Fibroblast of mammary gland (primary cell): ENCODE data around the gene KRTAP19-8.
A peak's percentile ranks its signal among the peaks of the same experiment; 100 is the strongest.

ENCODE experiments used
- DNase-seq: peaks from one replicate; pipeline ENCODE4 v3.0.0-alpha.2; 2010; ENCODE audit warnings: low read depth
- H3K4me3 ChIP-seq: 2 replicates; pipeline ENCODE4 v1.5.1; 2011; ENCODE audit warnings: low read depth, mild to moderate bottlenecking, low read length, moderate library complexity; ENCODE audit not compliant: control insufficient read depth
- TF ChIP-seq, protein P1 (sequence below): conservative IDR thresholded peaks from 2 replicates; pipeline ENCODE4 v1.5.1; 2011; ENCODE audit warnings: low read depth, low read length, inconsistent platforms; ENCODE audit not compliant: control insufficient read depth, insufficient read depth

Gene KRTAP19-8

DNA sequence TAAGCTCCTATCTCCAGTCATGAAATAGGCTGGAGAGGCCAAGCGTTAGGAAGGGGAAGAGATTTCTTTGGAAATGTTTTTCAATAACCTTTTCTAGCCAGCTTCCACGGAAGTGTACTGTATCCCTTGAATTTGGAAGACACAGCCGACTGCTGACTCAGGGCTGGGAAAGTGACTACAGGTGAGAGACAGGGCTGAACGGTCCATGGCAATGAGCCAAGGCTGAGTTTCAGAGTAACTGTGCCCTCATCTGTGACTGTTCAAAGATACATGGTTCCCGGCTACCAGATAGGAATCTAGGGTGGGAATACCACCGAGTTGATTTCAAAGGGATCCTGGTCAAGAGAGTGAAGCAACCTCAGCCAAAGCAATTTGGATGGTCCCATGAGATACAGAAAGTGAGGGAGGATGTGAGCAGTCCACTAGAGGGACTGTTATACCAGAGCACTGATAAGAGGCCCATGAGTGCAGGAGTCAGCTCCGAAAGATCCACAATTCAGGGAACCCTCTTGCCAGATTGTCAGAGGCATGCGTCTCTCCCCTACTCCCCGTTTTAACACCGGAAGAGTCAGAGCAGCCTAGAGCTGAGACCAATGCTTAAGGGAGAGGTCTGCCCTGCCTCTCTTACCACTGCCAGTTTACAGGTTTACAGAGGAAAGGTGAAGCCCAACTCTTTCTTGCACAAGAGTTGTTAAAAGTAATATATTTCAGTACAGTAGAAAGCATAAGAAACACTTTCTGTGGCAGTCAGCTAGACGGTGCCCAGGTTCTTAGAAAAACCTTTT lies 3.2 kb upstream of the KRTAP19-8 start:
- no peak overlapping the region for H3K4me3 ChIP-seq
- TF ChIP-seq, protein P1, sequence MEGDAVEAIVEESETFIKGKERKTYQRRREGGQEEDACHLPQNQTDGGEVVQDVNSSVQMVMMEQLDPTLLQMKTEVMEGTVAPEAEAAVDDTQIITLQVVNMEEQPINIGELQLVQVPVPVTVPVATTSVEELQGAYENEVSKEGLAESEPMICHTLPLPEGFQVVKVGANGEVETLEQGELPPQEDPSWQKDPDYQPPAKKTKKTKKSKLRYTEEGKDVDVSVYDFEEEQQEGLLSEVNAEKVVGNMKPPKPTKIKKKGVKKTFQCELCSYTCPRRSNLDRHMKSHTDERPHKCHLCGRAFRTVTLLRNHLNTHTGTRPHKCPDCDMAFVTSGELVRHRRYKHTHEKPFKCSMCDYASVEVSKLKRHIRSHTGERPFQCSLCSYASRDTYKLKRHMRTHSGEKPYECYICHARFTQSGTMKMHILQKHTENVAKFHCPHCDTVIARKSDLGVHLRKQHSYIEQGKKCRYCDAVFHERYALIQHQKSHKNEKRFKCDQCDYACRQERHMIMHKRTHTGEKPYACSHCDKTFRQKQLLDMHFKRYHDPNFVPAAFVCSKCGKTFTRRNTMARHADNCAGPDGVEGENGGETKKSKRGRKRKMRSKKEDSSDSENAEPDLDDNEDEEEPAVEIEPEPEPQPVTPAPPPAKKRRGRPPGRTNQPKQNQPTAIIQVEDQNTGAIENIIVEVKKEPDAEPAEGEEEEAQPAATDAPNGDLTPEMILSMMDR = no peak
- DNase-seq = no peak

GRCh38 chr21:31034378-31034777 lies 3.9 kb downstream of the KRTAP19-8 start:
- TF ChIP-seq, protein P1 = no peak
- peak; percentile 0 for DNase-seq
- no peak overlapping the region for H3K4me3 ChIP-seq

DNA sequence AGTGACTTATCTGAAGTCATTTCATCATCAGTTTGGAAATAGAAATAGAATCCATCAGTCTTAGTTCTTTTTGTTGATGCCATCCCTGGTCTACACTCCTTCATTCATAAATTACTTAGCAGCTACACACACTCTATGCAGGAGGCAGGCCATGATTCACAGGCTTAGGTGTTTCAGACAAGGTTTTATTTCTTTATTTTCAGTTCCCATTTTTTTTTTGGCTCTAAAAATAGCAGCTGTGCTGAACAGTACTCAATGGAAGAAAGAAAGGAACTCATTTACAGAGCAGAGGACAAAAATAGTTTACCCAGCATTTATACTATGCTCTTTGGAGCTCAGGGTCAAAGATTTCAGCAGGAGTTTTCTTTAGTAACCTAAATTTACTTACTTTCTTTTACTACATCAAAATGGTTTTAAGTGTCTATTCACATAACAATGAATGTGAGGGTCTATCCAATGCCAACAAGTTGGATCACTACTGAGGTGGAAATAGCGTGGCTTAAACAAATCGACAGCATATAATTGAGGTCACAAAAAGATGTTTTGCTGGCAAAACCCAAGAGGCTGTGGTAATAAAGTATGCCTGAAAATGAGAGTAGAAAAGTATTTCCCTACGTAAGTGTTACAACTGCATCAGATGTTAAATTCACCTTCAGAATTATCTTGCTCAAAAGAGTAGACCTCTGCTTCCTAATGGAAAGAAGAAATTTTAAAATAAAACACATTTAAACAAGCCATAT lies 7.7 kb downstream of the KRTAP19-8 start:
- no peak for DNase-seq
- H3K4me3 ChIP-seq = no peak overlapping the region
- TF ChIP-seq, protein P1 = no peak

DNA sequence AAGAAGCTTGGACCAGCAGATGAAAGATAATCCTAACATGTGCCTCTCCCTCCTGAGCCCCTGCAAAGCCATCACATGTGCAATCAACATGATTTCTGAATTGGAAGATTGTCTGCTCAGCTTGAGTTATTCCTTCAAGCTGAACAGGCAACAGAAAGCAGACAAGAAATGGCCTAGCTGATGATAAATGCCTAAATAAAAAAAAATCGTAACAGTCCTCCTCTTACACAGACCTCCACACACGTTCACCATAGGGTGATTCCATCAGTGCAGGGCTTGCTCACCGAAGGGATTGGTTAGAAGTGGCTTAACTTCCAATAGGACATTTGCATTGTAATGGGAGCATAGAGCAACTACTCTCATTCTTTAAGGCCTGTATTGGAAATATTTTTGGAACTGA lies 14.6 kb downstream of the KRTAP19-8 start:
- no peak overlapping the region for H3K4me3 ChIP-seq
- TF ChIP-seq, protein P1 = no peak
- no peak for DNase-seq

DNA sequence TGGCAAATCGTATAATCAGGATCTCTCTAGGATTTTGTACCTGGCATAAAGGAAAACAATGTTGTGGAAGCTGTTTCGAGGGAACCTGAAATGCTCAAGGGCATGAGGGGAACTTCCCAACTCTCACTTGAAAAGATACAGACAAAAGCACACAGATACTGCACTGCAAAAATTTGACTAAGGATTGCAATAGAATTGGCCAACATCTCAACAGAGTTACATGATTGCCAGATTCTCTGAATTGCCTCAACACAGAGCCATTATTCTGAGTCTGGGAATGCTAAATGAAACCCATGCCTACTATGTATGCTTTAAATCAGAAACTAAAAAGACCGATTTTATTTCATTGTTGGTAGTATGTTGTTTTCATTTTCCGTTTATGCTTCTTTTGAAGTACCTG lies 16.0 kb downstream of the KRTAP19-8 start:
- TF ChIP-seq, protein P1 = no peak
- DNase-seq = no peak
- no peak overlapping the region for H3K4me3 ChIP-seq

GRCh38 chr21:31018232-31018631 lies 20.0 kb downstream of the KRTAP19-8 start:
- H3K4me3 ChIP-seq = no peak overlapping the region
- DNase-seq = no peak
- TF ChIP-seq, protein P1 = no peak
